NCI-H187 treated with DMSO at 0.1 percent for 48 hours (cell line): Measurements from ENCODE around the gene KRT16.
"Not testable (repeated sequence)": the region's sequence is repeated elsewhere in the genome, so short reads cannot be mapped to it uniquely, and the experiment has no call there.

ENCODE experiments used
- DNase-seq: peaks from one replicate; lab custom pipeline; 2025; lab: John Stamatoyannopoulos, UW

The KRT16 gene

DNA sequence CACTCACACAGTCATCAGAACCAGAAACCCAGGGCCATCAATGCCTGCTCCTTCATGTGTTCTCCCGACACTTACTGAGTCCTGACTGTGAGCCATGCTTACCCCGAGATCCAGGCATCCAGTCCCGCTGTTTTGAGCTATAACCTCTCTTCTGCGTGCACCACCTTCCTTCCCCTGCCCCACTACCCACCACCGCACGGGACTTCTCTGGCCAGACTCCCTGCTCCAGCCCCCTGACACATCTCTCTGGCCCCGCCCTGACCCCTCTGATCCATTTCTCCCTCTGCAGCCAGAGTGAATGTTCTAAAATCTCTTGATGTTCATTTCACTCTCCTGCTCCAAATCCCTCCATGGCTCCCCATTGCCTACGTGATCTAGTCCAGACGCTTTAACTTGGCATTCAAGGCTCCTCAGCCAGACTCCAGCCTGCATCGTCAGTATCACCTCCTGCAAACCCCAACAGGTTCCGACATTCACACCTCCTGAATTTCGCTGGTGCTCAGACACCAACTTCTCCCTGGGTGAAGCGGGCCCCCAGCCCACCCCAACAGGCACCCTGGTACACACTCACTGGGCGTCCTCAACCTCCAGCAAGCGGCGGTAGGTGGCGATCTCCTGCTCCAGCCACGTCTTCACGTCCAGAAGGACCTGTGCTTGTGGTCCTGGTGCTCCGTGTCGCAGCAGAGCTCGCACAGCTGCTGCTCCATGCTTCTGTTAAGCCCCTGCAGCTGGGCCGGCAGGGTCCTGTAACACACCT is 14.9 kb upstream of the KRT16 start:
- DNase-seq = no peak

- DNase-seq = not testable (repeated sequence)
Measured at GRCh38 chr17:41626914-41627295, 14.3 kb upstream of the KRT16 start.

- not testable (repeated sequence) for DNase-seq
Measured at GRCh38 chr17:41626028-41626913, 13.7 kb upstream of the KRT16 start.

DNA sequence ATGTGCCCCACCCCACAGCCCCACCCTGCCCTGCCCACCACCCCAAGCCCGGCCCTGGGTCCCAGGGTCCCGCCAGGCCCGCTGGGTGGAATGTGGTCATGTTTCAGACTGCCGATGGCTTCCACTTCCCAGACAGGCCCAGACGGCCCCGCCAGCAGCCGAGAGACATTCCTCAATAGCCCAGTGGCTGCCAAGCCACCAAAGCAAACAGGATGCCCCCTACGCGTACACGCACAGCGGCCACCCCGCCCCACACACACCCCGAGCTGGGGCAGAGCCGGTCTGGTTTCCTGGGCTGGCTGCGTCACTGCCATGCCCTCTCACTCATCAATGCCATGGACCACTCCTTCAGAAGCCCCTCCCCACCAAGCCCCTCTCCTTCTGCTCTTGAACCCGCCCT is 13.0 kb upstream of the KRT16 start:
- DNase-seq = no peak

GRCh38 chr17:41624208-41625101 is 11.9 kb upstream of the KRT16 start, which contains the start of gene KRT17:
KRT17 (minus strand) TSS chr17:41624575; CDS start chr17:41624509, 66 bp downstream.
- no peak for DNase-seq

DNA sequence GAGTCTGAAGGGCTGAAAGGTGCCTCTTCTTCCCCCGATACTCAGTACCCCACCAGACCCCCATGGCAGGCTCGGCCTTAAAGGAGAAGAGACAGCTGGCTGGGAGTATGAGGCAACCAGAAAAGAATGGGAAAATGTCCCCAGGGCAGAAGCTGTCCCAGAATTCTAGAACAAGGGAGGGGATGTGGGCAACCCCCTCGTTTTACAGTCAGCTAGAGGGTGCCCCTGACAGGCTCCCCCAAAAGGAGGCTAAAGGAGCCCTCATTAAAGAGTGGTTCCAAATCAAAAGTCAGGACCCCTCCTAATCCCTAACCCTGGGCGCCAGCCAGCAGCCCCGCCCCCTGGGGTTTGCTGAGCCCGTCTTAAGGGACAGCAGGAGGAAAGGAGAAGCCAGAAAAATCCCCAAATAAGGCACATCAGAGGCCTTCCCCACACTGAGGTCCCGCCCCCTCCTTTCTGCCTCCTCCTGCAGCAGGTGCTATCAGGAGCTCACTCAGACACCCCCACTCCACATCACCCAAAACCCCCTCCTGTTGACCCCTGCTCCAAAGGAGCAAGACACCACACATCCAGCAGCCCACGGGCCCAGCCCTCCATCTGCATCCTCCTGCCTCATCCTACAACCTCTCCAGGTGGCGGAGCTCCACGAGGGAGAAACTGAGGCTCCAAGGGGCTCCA is 10.8 kb upstream of the KRT16 start:
- not testable (repeated sequence) for DNase-seq

DNA sequence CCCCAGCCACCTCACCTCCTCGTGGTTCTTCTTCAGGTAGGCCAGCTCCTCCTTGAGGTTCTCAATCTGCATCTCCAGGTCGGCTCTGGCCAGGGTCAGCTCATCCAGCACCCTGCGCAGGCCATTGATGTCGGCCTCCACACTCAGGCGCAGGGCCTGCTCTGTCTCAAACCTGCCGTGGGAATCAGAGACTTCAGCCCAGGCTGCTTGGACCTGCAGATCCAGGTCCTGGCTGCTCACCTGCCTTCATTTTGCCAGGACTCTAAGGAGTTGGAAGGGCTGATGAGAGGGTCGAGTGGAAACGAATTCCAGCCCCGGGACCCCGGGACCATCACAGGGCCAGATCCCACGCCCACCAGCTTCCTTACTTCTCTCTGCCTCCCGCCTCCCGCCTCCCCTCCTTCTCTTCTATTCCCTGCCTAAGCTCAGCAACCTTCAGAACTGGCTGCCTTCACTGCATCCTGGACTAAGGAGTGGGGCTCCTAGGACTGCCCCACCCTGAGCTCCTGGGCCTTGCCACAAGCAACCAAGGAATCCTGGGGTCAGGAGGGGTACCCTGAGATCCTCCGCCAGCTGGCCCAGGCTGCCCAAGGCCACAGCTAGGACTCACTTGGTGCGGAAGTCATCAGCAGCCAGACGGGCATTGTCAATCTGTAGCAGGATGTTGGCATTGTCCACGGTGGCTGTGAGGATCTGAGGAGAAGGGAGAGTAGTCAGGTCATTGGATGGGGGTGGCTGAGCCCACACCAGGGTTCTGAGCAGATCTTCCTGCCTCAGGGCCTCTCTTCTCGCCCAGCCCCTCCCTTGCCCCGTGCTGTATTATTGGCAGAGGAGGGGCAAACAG is 10.0 kb upstream of the KRT16 start:
- DNase-seq = not testable (repeated sequence)

DNA sequence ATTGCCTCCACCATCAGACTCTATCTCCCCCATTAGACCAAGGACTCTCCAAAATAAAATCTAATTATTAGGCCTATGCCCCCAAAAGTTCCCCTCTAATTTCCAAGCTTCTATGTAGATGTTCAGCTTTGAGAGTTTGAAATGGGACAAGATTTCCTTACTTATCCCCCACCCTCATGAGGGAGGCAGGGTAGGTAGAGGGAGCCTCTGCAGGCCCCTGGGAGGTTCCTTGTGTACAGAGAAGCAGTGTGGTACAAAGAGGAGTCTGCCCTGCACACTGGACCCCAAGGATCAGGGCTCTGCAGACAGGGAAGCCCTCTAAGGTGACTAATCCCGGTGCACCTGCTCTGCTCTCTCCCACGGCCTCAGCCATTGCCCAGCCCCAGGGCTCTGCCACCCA is 9.3 kb upstream of the KRT16 start:
- DNase-seq = no peak

DNA sequence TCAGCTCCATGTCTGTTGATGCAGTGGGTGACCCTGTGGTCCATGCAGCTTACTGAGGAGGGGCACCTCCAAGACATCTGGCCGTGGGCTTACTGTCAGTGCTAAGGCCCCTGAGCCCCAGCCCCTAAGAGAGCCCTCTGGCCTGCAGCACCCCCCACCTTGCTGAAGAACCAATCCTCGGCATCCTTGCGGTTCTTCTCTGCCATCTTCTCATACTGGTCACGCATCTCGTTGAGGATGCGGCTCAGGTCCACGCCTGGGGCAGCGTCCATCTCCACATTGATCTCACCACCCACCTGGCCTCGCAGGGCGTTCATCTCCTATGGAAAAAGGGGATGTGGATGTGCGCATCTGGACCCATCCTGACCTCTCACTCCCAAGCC is 8.9 kb upstream of the KRT16 start:
- DNase-seq = not testable (repeated sequence)

DNA sequence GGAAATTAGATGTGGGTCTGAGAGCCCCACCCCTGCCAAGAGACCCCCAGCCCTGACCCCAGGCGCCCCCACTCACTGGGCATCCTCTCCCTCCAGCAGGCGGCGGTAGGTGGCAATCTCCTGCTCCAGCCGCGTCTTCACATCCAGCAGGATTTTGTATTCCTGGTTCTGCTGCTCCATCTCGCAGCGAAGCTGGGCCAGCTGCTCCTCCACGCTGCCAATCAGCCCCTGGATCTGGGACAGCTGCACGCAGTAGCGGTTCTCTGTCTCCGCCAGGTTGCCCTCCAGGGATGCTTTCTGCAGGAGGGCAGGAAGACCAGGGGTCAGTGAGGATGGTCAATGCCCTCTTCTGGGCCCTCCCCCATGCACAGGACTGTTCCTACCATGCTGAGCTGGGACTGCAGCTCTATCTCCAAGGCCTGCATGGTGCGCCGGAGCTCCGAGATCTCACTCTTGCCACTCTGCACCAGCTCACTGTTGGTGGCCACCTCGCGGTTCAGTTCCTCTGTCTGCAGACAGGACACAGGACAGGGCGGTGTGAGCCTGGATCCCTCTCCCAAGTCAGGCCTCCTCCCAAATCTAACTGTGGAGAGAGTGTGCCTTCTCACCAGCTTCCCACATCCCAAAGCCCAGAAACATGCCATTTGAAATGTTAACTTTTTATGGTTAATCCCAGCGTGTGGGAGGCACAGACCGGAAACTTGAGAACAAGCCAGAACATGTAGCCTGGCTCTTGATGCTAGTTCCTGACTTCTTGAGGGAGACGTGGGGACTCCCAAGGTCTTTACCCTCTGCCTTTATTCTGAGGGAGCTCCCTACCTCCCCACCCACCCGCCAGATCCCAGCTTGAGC is 8.2 kb upstream of the KRT16 start:
- DNase-seq = no peak

DNA sequence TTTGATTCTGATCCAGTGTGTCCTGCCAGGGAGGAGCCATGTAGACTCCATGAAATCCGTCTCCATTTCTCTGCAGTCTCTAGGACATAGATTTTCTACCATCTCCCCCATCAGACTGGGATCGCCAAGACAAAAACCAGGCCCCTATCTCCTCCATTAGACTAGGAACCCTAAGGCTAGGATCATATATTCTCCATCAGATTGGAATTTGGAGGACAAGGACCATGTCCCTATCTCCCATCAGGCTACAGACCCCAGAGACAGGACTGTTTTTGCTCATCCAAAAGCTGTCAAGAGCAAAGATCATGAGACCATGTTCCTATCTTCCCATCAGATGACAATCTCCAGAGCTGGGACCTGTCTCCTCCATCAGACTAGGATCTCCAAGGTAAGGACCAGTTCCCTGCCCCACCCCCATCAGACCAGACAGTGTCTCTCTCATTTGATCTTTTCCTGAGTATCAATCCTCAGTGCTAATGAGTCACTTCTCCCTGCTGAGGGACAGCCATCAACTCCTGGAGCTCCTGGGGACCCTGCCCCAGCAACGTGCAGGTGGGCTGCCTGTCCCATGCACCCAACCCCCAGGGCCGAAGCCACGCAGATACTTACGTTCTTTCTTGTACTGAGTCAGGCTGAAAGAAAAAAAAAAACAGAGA is 7.5 kb upstream of the KRT16 start:
- DNase-seq = not testable (repeated sequence)

GRCh38 chr17:41619036-41619926 is 6.7 kb upstream of the KRT16 start:
- no peak for DNase-seq

DNA sequence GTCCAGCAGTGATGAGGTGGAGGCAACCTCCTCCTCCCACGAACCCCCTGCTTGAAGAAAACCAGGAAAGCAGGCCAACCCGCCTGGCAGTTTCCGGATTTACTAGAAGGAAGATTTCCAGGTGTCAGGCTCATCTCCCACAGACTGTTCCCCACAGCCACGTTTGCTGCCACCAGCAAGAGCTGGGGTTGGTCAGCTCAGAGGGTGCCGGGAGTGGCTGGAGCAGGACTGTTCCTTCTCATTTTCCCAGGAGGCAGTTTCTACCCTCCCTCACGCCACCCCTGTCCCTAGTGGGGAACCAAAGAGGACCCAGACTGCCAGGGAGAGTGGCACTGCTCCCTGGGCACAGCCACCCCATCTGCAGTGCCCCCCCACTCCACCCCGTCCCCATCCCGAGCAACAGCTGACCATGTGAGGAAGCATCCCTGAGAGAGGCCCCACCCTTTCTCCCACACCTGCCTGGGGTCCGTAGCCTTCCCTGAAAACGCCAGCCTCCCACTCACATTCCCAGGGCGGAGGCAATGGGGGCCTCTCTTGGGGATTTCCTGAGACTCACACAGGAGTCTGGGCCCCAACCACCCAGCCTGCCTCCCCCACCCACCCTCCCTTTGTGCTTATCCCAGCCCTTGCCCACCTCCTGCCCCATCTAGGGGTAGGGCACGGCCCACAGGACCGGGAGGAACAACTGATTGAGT is 5.9 kb upstream of the KRT16 start:
- DNase-seq = no peak

DNA sequence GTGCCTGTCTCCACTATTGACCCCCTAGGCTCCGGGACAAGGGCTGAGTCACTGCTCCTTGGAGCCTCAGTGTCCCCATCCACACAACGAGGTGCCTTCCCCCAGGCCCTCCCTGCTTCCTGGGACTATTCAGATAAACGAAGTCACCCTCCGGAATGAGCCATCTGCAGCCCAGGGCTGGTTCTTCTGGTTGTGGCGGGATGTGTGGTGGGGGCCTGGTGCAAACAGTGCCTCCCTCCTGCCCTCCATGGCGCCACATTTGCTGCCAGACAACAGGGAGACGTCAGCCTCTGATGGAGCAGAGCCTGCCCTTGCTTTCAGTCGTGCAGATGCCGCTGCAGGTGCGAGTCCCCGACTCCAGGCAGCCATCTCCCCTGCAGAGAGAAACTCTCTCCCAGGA is 5.1 kb upstream of the KRT16 start:
- DNase-seq = no peak

DNA sequence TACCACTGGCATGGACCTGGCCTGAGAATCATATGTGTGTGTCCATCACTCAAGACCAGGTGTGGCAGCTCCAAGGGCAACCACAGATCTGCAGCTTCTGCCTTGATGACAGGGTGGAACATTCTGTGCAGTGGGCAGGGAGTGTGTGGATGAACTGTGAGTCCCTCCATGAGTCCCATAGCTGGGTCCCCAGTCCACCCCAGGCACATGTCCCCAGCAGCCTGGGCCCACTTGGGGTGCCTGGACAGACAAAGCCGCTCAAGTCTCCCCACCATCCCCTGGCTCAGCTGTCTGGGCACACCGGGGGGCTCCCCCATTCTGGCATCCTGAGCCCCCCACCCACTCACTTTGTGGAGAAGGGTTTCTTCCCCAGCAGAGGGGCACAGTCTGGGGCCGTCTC is 4.6 kb upstream of the KRT16 start:
- no peak for DNase-seq

DNA sequence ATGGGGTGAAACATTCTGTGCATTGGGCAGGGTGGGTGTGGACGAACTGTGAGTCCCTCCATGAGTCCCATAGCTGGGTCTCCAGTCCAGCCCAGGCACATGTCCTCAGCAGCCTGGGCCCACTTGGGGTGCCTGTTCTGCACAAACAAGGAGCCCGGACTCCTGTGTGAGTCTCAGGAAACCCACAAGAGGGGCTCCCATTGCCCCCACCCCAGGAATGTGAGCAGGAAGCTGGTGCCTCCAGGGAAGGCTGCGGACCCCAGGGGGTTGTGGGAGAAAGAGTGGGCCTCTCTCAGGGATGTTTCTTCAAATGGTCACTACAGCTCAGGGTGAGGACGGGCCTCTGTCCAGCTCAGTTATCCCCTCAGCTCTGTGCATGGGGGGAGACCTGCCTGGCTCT is 3.9 kb upstream of the KRT16 start:
- DNase-seq = not testable (repeated sequence)

- no peak for DNase-seq
Measured at GRCh38 chr17:41615454-41615853, 2.9 kb upstream of the KRT16 start.
